ENCODE results near the gene ITGB5.

Gene ITGB5

DNA sequence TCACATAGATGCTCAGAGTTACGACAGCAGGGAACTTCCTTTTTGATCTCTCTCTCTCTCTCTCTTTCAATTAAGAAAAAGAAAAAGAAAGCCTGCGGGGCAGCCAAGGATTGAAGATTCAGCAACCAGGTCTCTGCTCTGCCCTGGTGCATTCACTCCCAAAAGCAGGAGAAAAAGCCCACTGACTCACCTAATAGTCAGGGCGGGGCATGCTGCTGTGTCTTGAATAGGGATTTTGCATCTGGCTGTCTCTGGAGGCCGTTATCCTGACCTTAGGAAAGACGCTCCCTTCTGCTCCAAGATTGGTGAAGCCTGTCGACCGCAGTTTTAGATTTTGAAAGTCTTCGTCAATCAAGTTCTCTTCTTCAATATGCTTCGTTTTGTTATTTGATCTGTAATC is 20.8 kb upstream of the ITGB5 start:
- Mint-ChIP-seq H3K27me3 (peaks cover 14% of the 10 kb centered on the region), H3K27ac (no peak overlapping the region), H3K9me3 (no peaks in the 10 kb centered on the region), H3K36me3 (ENCODE audit: low read depth) (no peaks in the 10 kb centered on the region), H3K4me1 (ENCODE audit: low read depth) (no peaks in the 10 kb centered on the region), H3K4me3 (no peak overlapping the region)
- DNase-seq: no peak

DNA sequence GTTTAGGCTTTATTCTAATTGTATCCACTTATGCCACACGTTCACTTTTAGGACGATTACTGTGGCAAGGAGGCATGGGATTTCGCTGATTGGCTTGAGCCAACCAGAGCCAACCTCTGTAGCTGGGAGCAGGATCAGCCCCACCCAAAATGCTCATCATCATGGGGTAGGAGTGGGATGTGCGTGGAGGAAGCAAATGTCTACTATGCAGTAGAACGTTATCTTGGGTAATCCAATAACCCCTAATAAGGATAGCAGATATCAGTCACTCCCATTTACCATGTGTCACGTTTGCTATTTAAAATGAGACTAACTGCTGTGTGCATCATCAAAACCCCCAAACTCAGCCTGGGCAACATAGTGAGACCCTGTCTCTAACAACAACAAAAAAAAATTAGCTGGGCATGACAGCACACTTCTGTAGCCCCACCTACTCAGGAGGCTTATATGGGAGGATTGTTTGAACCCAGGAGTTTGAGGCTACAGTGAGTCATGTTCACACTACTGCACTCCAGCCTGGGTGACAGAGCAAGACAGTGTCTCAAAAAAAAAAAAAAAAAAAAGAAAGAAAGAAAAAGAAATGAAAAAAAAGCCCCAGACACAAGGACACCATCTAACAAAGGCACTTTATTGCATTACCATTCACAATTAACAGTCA is 17.8 kb upstream of the ITGB5 start:
- no peaks in the 10 kb centered on the region for H3K9me3 Mint-ChIP-seq
- no peak overlapping the region for H3K4me3 Mint-ChIP-seq
- peaks cover 18% of the 10 kb centered on the region for H3K27me3 Mint-ChIP-seq
- H3K4me1 Mint-ChIP-seq (ENCODE audit: low read depth): peaks cover 9% of the 10 kb centered on the region
- no peak overlapping the region for H3K27ac Mint-ChIP-seq
- H3K36me3 Mint-ChIP-seq (ENCODE audit: low read depth): no peaks in the 10 kb centered on the region
- no peak for DNase-seq

DNA sequence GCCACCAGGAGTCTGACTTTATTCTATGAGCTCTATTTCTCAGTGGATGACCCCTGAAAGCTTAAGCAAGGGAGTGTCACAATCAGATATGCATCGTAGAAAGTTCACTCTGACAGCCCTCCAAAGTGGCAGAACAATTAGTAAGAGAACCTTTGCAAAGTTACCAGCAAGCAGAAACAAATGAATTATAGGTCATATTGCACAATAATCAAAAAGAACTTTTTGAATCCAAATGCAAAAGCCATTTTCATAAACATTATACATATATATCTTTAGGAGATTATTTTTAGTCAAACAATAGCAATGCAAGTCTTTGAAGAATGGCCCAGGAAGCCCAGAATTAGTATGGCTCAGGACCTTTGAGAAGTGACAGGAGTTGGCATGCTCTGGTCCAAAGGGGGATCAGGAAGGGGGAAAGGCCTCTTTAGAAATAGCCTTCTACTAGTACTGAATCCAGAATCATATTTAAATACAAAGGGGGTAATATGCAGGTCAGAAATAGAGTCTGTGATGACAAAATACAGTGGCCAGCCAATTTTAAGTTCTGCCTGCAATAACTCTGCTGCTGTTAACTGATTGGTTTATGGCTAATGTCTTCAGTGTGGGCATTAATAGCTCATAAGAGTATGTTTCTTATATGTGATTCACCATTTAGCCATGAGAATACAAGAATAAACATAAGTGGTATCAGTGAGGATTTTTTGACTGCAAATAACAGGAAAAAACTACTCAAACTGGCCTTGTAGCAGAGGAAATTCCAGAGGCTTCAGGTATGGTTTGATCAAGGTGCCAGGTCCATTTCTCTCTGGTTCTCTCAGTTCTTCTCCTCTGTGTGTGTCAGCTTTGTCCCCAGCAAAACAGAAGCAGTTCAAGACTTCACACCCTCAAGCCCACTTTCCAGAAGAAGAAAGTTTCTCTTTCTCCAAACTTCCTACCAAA is 17.0 kb upstream of the ITGB5 start:
- Mint-ChIP-seq H3K27ac (no peak overlapping the region), H3K4me3 (no peak overlapping the region), H3K27me3 (peaks cover 18% of the 10 kb centered on the region), H3K36me3 (ENCODE audit: low read depth) (no peaks in the 10 kb centered on the region), H3K4me1 (ENCODE audit: low read depth) (peaks cover 9% of the 10 kb centered on the region), H3K9me3 (no peaks in the 10 kb centered on the region)
- no peak for DNase-seq

DNA sequence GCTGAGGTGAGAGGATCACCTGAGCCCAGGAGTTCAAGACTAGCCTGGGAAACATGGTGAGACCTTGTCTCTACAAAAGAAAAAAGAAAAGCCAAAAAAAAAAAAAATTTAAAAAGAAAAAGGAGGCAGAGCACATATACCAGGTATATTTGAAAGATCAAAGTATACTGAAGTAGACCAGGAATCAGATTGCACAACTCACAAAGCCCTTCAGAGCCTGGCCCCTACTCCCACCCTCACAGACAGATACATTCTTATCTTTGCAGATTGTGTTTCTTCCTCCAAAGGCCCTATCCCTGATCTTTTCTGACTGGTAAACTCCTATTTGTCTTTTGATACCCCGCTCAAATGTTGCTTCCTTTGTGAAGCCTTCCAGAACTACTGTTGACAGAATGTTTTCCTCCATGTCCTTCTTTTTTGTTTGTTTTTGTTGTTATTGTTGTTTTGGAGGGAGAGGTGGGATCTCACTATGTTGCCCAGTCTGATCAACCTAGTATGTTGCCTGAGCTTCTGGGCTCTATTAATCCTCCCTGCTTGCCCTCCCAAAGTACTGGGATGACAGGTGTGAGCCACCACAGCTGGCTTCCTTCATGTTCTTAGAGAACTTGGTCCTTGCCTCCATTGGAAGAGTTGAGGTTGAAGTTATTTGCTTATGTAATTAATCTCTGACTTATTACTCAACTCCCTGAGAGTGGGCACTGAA is 9.8 kb upstream of the ITGB5 start:
- no peak for DNase-seq
- Mint-ChIP-seq H3K27me3 (peaks cover 8% of the 10 kb centered on the region), H3K9me3 (no peaks in the 10 kb centered on the region), H3K27ac (no peak overlapping the region), H3K36me3 (ENCODE audit: low read depth) (no peaks in the 10 kb centered on the region), H3K4me1 (ENCODE audit: low read depth) (peaks cover 9% of the 10 kb centered on the region), H3K4me3 (no peak overlapping the region)

DNA sequence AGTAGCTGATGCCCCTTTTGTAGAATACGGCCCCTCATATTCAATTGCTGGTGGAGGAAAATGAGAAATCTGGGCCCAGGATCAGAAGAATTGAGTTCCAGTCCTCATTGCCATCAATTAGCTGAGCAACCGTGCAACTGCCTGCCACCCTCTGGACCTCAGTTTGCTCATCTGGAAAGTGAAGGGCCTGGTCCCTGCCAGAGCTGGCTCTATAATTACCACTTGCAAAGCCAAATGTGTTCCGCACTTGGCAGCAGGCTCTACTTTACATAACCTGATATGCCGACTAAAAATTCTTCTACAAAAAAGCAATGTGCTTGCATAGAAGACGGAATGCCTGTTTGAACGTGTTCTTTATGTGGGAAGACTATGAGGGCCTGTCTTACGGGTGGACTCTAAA is 8.6 kb upstream of the ITGB5 start:
- Mint-ChIP-seq H3K27ac (no peak overlapping the region), H3K27me3 (peaks cover 4% of the 10 kb centered on the region), H3K4me1 (ENCODE audit: low read depth) (peaks cover 6% of the 10 kb centered on the region), H3K4me3 (no peak overlapping the region), H3K9me3 (no peaks in the 10 kb centered on the region), H3K36me3 (ENCODE audit: low read depth) (no peaks in the 10 kb centered on the region)
- DNase-seq: no peak

DNA sequence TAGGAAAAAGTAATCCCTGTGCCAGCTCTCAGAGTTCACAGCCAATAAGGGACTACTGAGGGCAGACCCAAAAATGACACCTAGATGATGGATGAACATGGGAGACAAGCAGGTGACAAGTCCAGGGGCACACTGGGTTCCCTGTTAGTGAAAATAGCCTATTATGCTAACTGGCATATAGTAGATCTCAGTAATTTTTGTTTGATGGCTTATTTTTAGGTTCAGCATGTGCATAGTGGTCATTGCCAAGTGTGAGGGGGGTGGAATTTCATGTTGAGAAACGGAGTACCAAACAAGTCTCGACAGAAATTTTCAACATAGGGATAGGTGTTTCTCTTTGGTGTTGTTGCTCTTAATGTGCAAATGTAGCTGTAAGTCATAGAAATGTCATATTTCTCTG is 6.4 kb upstream of the ITGB5 start:
- Mint-ChIP-seq H3K9me3 (no peaks in the 10 kb centered on the region), H3K36me3 (ENCODE audit: low read depth) (no peaks in the 10 kb centered on the region), H3K27ac (no peak overlapping the region), H3K27me3 (peaks cover 17% of the 10 kb centered on the region), H3K4me3 (no peak overlapping the region), H3K4me1 (ENCODE audit: low read depth) (no peaks in the 10 kb centered on the region)
- DNase-seq: no peak

DNA sequence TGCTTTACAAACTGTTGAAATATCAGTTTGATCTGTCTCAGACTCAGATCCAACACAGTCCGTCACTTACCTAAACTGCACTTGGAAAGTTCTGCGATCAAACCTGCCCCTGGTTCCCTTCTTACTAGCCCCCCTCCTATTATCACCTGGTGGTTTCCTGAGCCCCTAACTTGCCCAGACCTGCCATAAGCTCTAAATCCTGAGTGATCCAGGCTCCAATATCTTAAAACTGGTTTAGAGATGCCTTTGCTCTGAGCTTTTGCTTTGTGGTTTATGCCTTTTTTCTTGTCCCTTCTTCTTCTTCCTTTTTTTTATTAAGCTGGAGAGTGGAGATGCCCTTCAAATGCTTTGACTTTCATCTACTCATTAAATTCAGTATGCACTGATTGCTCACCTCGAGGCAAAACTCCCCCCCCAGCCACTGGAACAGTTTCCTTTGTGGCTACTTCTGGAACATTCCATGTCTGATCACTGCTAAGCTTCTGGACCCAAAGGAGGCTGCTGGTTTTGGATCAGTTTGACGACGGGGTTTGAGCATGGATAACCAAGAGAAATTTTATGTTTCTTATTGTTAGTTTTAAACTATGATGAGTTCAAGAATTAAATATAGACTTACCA is 3.5 kb upstream of the ITGB5 start:
- no peaks in the 10 kb centered on the region for H3K36me3 Mint-ChIP-seq (ENCODE audit: low read depth)
- H3K9me3 Mint-ChIP-seq: no peaks in the 10 kb centered on the region
- peaks cover 8% of the 10 kb centered on the region for H3K4me1 Mint-ChIP-seq (ENCODE audit: low read depth)
- H3K27me3 Mint-ChIP-seq: peaks cover 32% of the 10 kb centered on the region
- H3K27ac Mint-ChIP-seq: no peak overlapping the region
- DNase-seq: no peak
- H3K4me3 Mint-ChIP-seq: no peak overlapping the region

DNA sequence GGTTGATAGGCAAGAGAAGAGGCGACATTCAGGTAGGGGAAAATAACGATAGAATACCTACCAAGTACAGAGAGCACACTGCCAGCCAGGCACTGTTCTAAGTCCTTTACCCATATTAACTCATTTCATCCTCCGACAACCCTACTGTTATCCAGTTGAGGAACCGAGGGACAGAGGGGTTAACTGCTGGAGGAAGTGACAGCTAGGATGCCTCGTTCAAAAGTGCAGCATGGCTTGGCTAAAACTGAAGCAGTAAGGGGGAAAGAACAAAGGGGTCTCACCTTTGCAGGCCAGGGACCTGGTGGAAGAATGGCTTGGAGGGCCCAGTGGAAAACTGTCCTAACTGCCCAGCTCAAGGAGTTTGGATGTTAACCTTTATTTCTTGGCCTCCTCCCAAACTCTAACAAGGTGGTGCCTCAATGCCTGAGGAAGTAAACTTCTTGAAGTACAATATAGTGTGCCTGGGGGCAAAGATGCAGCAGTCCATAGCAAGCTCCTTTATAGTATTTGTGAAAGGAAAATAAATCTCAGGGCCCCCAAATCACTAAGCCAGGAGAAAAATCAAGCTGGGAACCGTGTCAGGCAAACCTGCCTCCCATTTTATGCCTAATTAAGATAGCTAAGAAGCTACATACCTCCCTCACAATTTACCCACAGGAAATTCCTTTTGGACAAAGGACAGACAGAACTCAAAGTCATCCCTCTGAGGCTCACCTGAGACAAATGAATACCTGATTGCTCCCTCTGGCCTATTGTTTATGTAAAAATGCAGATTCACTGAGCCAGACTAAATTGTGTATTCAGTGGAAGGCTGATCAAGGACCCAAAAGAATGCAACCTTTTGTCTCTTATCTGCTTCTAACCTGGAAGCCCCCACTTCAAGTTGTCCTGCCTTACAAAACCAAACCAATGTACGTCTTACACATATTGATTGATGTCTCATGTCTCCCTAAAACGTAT is 1.6 kb upstream of the ITGB5 start:
- Mint-ChIP-seq H3K27me3 (peaks cover 50% of the 10 kb centered on the region), H3K4me1 (ENCODE audit: low read depth) (peaks cover 8% of the 10 kb centered on the region), H3K27ac (no peak overlapping the region), H3K36me3 (ENCODE audit: low read depth) (no peaks in the 10 kb centered on the region), H3K4me3 (no peak overlapping the region), H3K9me3 (no peaks in the 10 kb centered on the region)
- no peak for DNase-seq

DNA sequence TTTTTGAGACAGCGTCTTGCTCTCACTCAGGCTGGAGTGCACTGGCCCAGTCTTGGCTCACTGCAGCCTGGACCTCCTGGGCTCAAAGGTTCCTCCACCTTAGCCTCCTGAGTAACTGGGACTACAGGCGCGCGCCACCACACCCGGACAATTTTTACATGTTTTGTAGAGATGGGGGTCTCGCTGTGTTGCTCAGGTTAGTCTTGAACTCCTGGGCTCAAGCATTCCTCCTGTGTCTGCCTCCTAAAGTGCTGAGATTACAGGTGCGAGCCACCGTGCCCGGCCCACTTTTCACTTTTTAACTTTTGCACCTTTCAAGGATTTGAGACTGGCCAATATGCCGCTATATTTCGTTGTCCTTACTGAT is 750 bp upstream of the ITGB5 start:
- no peak for DNase-seq
- H3K4me1 Mint-ChIP-seq (ENCODE audit: low read depth): peaks cover 8% of the 10 kb centered on the region
- H3K27ac Mint-ChIP-seq: no peak overlapping the region
- no peaks in the 10 kb centered on the region for H3K9me3 Mint-ChIP-seq
- no peaks in the 10 kb centered on the region for H3K36me3 Mint-ChIP-seq (ENCODE audit: low read depth)
- peaks cover 53% of the 10 kb centered on the region for H3K27me3 Mint-ChIP-seq
- peak overlapping the region; percentile 71 for H3K4me3 Mint-ChIP-seq

DNA sequence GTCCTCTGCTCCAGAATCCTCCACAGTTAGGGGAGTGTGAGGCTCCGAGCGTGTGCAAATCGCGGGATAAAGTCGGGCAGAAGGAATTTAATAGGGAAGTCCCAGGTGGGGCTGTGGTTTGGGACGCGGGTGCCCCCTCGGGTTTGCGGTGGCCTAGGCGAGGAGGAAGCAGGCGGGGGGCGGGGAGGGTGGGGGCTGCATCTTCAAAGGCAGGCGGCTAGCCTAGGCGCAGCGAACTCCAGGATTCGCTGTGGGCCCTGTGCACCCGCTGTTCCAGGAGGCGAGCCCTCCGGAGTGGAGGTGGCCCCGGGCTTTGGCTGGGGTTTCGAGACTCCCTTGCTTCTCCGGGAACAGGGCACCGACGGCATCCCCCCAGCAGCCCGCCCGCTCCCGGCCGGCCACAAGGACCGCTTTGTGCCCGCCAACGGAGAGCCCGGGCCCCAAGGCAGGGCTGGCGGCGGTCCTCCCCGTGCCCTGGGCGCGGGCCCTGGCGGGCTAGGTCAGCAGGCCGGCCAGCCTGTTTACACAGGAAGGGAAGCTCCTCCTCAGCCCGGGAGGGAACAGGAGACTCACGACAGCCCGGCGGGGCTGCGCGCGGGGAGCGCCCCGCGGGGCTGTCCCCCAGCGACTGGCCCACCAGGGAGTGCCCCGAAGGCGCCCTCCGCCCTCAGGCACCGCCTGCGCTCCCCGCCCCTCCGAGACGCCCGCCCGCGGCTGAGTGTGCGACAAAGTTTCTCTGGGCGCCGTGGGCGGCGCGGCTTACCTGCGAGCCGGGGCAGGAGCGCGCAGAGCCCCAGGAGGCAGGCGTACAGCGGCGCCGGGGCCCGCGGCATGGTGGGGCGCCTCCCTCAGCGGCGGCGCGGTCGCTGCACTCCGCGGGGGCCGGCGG is 753 bp downstream of the ITGB5 start:
- Mint-ChIP-seq H3K36me3 (ENCODE audit: low read depth) (no peaks in the 10 kb centered on the region), H3K4me1 (ENCODE audit: low read depth) (peaks cover 8% of the 10 kb centered on the region), H3K27ac (no peak overlapping the region), H3K4me3 (peak overlapping the region; percentile 41), H3K27me3 (peaks cover 63% of the 10 kb centered on the region), H3K9me3 (no peaks in the 10 kb centered on the region)
- peak; percentile 61 for DNase-seq

DNA sequence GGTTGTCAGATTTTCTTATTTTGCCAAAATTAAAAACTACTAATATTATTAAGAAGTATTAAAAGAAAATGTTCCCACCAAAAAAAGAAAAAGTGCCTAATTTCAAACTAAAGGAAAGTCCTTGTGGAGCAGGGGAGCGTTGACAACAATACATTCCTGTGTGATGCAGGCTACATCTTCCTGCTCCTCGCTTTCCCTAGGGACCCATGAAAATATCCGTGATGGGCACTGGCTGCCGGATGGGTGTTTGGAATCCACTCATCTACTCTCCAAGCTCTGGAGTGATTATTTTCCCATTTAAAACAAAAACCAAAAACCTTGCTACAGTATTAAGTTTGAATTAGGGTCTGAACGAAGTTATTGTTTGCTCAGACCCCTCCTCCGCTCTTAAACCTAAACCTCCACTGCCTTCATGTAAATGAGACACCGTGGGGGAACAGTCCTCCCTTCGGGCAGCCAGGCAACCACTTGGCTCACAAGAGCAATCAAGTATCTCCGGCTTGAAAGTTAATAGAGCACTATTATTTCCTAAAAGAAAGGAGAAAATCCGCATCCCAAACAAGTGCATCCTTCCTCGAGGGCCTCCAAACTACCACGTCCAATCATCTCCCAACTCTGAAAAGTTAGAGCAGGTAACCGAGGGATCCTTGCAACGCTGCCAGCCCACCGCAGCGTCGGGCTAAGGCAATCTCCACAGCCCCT is 1.5 kb downstream of the ITGB5 start:
- DNase-seq: no peak
- H3K27me3 Mint-ChIP-seq: peaks cover 68% of the 10 kb centered on the region
- no peak overlapping the region for H3K27ac Mint-ChIP-seq
- peaks cover 8% of the 10 kb centered on the region for H3K4me1 Mint-ChIP-seq (ENCODE audit: low read depth)
- peak overlapping the region; percentile 41 for H3K4me3 Mint-ChIP-seq
- H3K9me3 Mint-ChIP-seq: no peaks in the 10 kb centered on the region
- no peaks in the 10 kb centered on the region for H3K36me3 Mint-ChIP-seq (ENCODE audit: low read depth)

DNA sequence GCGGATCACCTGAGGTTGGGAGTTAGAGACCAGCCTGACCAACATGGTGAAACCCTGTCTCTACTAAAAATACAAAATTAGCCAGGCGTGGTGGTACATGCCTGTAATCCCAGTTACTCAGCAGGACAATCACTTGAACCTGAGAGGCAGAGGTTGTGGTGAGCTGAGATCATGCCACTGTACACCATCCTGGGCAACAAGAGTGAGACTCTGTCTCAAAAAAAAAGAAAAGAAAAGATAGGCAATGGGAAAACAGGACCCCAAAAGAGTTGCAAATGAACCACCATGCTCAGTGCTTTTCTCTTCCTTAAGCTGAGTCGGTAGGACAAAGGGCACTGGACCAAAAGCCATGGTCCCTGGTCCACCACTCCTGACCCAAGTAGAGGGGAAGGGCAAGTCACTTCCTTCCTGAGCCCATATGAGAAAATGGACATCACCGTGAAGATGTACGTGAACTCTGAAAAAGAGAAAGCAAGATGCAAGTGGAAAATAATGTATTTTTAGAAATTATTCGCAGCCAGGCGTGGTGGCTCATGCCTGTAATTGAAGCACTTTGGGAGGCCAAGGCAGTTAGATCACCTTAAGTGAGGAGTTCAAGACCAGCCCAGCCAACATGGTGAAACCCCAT is 2.6 kb downstream of the ITGB5 start:
- H3K36me3 Mint-ChIP-seq (ENCODE audit: low read depth): no peaks in the 10 kb centered on the region
- H3K4me3 Mint-ChIP-seq: no peak overlapping the region
- peaks cover 68% of the 10 kb centered on the region for H3K27me3 Mint-ChIP-seq
- no peaks in the 10 kb centered on the region for H3K9me3 Mint-ChIP-seq
- no peak overlapping the region for H3K27ac Mint-ChIP-seq
- DNase-seq: no peak
- H3K4me1 Mint-ChIP-seq (ENCODE audit: low read depth): peaks cover 8% of the 10 kb centered on the region

Measured in activated T-cell treated with anti-CD3 and anti-CD28 coated beads, Interleukin-2, amount 50 U/mL, for 24 hours (primary cell).